GM13976 (cell line): Measurements from ENCODE around the gene BTBD9.

ENCODE experiments used
- DNase-seq: peaks from one replicate; pipeline ENCODE4 v3.0.0; 2012; ENCODE audit warnings: low spot score
- CTCF ChIP-seq: IDR thresholded peaks from 2 replicates; pipeline ENCODE4 v1.5.1; 2012; ENCODE audit warnings: borderline replicate concordance, mild to moderate bottlenecking; ENCODE audit not compliant: insufficient read depth; ENCODE audit errors: extremely low read depth, missing control alignments, control extremely low read depth
- in situ Hi-C: fragments of 300-500 bp; cut with MboI; formaldehyde crosslinking; loops from one replicate; pipeline ENCODE4 v1.12.0; 2022; ENCODE audit warnings: low sequenced_read_pairs, mixed read lengths, inconsistent platforms; ENCODE audit not compliant: unreplicated experiment

Gene BTBD9

GRCh38 chr6:38375937-38376336 is 263.8 kb downstream of the BTBD9 start:
- in situ Hi-C loops, result no loop called here
- no peak for TF ChIP-seq CTCF
- DNase-seq, result no peak

GRCh38 chr6:38375341-38375740 is 264.4 kb downstream of the BTBD9 start:
- in situ Hi-C loops, result no loop called here
- no peak for TF ChIP-seq CTCF
- DNase-seq, result no peak

GRCh38 chr6:38371881-38372280 is 267.8 kb downstream of the BTBD9 start:
- TF ChIP-seq CTCF, result no peak
- in situ Hi-C loops, result no loop called here
- no peak for DNase-seq

GRCh38 chr6:38370653-38371601 is 268.8 kb downstream of the BTBD9 start:
- DNase-seq, result no peak
- no peak for TF ChIP-seq CTCF
- in situ Hi-C loops, result no loop called here

- in situ Hi-C loops, result no loop called here
- no peak for DNase-seq
- no peak for TF ChIP-seq CTCF
These were observed 272.5 kb downstream of the BTBD9 start for GRCh38 chr6:38367231-38367630.

- in situ Hi-C loops, result no loop called here
- no peak for DNase-seq
- no peak for TF ChIP-seq CTCF
These were observed 273.5 kb downstream of the BTBD9 start for GRCh38 chr6:38366234-38366633.
